Activated CD8-positive, alpha-beta T cell treated with anti-CD3 and anti-CD28 coated beads for 36 hours (primary cell): ENCODE results near the gene TOPBP1. TPM values are rescaled to one million over a fixed set of nuclear protein-coding genes. Genes with fewer than 3 reads are reported as not detected.
A peak's percentile ranks its signal among the peaks of the same experiment; 100 is the strongest.

Source experiments
- ATAC-seq: fragments of 200-7000 bp; cut with Tn5 transposase; one replicate; pipeline ENCODE4 v1.10.0; 2021; ENCODE audit warnings: mild to moderate bottlenecking, moderate library complexity
- CTCF ChIA-PET: fragments of 350-600 bp; sonication (Branson Sonifier 250); formaldehyde crosslinking; loops from one replicate; lab custom pipeline; 2021; ENCODE audit warnings: antibody characterized with exemption; lab: Charles Lee
- POLR2A ChIA-PET: fragments of 350-600 bp; sonication (Branson Sonifier 250); formaldehyde crosslinking; loops from one replicate; lab custom pipeline; 2021; ENCODE audit warnings: antibody characterized with exemption; lab: Charles Lee
- DNase-seq: peaks from one replicate; pipeline ENCODE4 v3.0.0-alpha.2; 2020
- H3K27ac Mint-ChIP-seq: one replicate; pipeline ENCODE4 v1.8.0; 2021; ENCODE audit warnings: mild to moderate bottlenecking, mixed read lengths
- H3K27me3 Mint-ChIP-seq: one replicate; pipeline ENCODE4 v1.8.0; 2021; ENCODE audit warnings: mixed read lengths
- H3K36me3 Mint-ChIP-seq: one replicate; pipeline ENCODE4 v1.8.0; 2021; ENCODE audit warnings: low read depth, mixed read lengths
- H3K4me1 Mint-ChIP-seq: one replicate; pipeline ENCODE4 v1.8.0; 2021; ENCODE audit warnings: low read depth, mixed read lengths
- H3K4me3 Mint-ChIP-seq: one replicate; pipeline ENCODE4 v1.8.0; 2021; ENCODE audit warnings: mild to moderate bottlenecking, moderate library complexity, mixed read lengths
- H3K9me3 Mint-ChIP-seq: one replicate; pipeline ENCODE4 v1.8.0; 2021; ENCODE audit warnings: mixed read lengths
- intact Hi-C: fragments of 100-400 bp; cut with micrococcal nuclease; formaldehyde crosslinking; loops from one replicate; pipeline ENCODE4 v1.10.0; 2022
- total RNA-seq, 2 experiments: library from RNA; stranded (reverse); gene quantifications; one replicate each; pipeline ENCODE4 v1.2.3, GENCODE V29; 2021
- TF ChIP-seq, protein P1 (sequence below): fragments of 200-600 bp; IDR thresholded peaks from one replicate; pipeline ENCODE4 v1.8.0; 2022; ENCODE audit warnings: antibody characterized with exemption, mild to moderate bottlenecking

The TOPBP1 gene
- total RNA-seq, 2 experiments from 2014 or later: 80.1 to 83.5 TPM

DNA sequence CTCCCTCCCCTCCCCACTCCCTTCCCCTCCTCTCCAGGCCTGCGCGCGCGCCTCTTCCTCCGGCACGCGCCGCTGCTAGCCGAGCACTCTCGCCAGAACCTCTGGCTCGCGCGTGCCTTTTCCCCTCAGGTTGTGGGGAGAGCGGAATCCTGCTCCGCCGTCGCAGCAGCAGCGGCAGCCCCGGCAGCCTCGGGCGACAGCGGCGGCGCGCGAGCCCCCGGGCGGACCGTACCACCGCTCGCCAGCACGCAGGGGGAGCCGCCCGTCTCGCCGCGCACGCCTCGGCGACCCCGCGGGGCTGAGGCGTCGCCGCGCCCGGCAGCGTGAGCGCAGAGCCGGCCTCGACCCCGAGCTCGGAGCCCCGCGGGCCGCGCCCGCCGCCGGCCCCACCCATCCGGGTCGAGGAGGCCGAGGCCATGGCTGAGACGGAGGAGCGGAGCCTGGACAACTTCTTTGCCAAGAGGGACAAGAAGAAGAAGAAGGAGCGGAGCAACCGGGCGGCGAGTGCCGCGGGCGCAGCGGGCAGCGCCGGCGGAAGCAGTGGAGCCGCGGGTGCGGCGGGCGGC is 88.0 kb downstream of the TOPBP1 start, which contains the start of gene CDV3:
TSS of gene CDV3 (plus strand) at position 58 of the 566 bp plus-strand sequence. CDS start at position 417, 359 bp downstream.
- ChIA-PET CTCF (interaction anchor here (0.9 to 8.8 kb wide), 12 partner anchors 10 to 150 kb away, joined by 3 to 89 read pairs (median 4); no protein-coding TSS in a partner anchor), POLR2A (interaction anchor here (0.6 to 10.6 kb wide), 16 partner anchors 10 to 372 kb away, joined by 3 to 87 read pairs (median 4); no protein-coding TSS in a partner anchor)
- peak; percentile 27 for ATAC-seq
- DNase-seq: no peak
- no peaks in the 10 kb centered on the region for H3K9me3 Mint-ChIP-seq
- TF ChIP-seq, protein P1, sequence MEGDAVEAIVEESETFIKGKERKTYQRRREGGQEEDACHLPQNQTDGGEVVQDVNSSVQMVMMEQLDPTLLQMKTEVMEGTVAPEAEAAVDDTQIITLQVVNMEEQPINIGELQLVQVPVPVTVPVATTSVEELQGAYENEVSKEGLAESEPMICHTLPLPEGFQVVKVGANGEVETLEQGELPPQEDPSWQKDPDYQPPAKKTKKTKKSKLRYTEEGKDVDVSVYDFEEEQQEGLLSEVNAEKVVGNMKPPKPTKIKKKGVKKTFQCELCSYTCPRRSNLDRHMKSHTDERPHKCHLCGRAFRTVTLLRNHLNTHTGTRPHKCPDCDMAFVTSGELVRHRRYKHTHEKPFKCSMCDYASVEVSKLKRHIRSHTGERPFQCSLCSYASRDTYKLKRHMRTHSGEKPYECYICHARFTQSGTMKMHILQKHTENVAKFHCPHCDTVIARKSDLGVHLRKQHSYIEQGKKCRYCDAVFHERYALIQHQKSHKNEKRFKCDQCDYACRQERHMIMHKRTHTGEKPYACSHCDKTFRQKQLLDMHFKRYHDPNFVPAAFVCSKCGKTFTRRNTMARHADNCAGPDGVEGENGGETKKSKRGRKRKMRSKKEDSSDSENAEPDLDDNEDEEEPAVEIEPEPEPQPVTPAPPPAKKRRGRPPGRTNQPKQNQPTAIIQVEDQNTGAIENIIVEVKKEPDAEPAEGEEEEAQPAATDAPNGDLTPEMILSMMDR: no peak
- H3K27ac Mint-ChIP-seq: peak within 1 kb of the TSS; percentile 100
- H3K4me3 Mint-ChIP-seq: peak within 1 kb of the TSS; percentile 90
- peaks cover 48% of the 10 kb centered on the region for H3K4me1 Mint-ChIP-seq
- no peaks in the 10 kb centered on the region for H3K27me3 Mint-ChIP-seq
- intact Hi-C loops: loop anchor here (2.0 kb wide), 1 partner anchor 83 kb away; no protein-coding TSS in a partner anchor
- H3K36me3 Mint-ChIP-seq: peaks cover 41% of the 10 kb centered on the region

GRCh38 chr3:133573054-133573628 is 88.6 kb downstream of the TOPBP1 start:
- intact Hi-C loops: loop anchor here (2.0 kb wide), 1 partner anchor 82 kb away; no protein-coding TSS in a partner anchor

GRCh38 chr3:133572158-133573053 is 89.3 kb downstream of the TOPBP1 start:
- Mint-ChIP-seq H3K4me3 (peak overlapping the region; percentile 90), H3K27me3 (no peaks in the 10 kb centered on the region), H3K27ac (peak overlapping the region; percentile 100), H3K36me3 (peaks cover 28% of the 10 kb centered on the region), H3K9me3 (no peaks in the 10 kb centered on the region), H3K4me1 (peaks cover 34% of the 10 kb centered on the region)
- DNase-seq (peak; percentile 26), ATAC-seq (no peak)
- intact Hi-C loops: loop anchor here (2.0 kb wide), 1 partner anchor 82 kb away; no protein-coding TSS in a partner anchor
- TF ChIP-seq, protein P1: no peak
- POLR2A ChIA-PET: interaction anchor here (0.6 to 10.6 kb wide), 9 partner anchors 29 to 131 kb away, joined by 3 to 87 read pairs (median 4); no protein-coding TSS in a partner anchor
- CTCF ChIA-PET: interaction anchor here (0.9 to 8.8 kb wide), 9 partner anchors 9 to 148 kb away, joined by 3 to 89 read pairs (median 3); no protein-coding TSS in a partner anchor

More at GRCh38 chr3:133573054-133573628, 88.6 kb downstream of the TOPBP1 start:
- Mint-ChIP-seq H3K9me3 (no peaks in the 10 kb centered on the region), H3K4me3 (peak overlapping the region; percentile 90), H3K27ac (peak overlapping the region; percentile 100), H3K36me3 (peaks cover 35% of the 10 kb centered on the region), H3K4me1 (peaks cover 42% of the 10 kb centered on the region), H3K27me3 (no peaks in the 10 kb centered on the region)
- DNase-seq (peak; percentile 100), ATAC-seq (peak; percentile 85)
- ChIA-PET POLR2A (interaction anchor here (0.7 to 10.6 kb wide), 7 partner anchors 10 to 132 kb away, joined by 3 to 87 read pairs (median 3); no protein-coding TSS in a partner anchor), CTCF (interaction anchor here (0.9 to 8.8 kb wide), 9 partner anchors 10 to 149 kb away, joined by 3 to 89 read pairs (median 3); no protein-coding TSS in a partner anchor)
- TF ChIP-seq, protein P1: peak; percentile 15

DNA sequence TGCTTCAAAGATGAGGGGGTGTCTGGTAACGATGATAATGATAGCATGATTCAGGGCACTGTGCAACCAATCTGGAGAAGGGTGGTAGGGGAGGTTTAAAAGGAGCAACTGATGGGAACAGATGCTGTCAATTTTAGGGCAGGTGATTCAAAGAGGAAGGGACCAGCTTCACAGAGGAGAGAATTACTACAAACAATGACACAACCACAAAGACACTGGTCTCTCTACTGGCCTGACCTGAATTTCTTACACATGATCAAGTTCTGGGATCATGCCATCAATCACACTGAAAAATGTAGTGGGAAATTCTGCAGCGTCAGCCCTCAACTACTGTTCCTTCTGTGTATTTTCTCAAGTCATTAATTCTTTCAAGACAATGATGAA is 90.8 kb downstream of the TOPBP1 start:
- H3K9me3 Mint-ChIP-seq: no peaks in the 10 kb centered on the region
- no peak overlapping the region for H3K4me3 Mint-ChIP-seq
- H3K27me3 Mint-ChIP-seq: no peaks in the 10 kb centered on the region
- DNase-seq (no peak), ATAC-seq (no peak)
- TF ChIP-seq, protein P1: no peak
- H3K4me1 Mint-ChIP-seq: peaks cover 22% of the 10 kb centered on the region
- ChIA-PET POLR2A (interaction anchor here (10.6 kb wide), 1 partner anchor 81 kb away, joined by 87 read pairs; no protein-coding TSS in a partner anchor), CTCF (interaction anchor here (0.7 to 1.3 kb wide), 2 partner anchors 33 to 681 kb away, joined by 3 read pairs; no protein-coding TSS in a partner anchor)
- peak overlapping the region; percentile 70 for H3K27ac Mint-ChIP-seq
- intact Hi-C loops: no loop called here
- H3K36me3 Mint-ChIP-seq: peaks cover 14% of the 10 kb centered on the region
